Sigmoid colon (tissue), 4 donors: Measurements from ENCODE around the gene ZBTB7C.

ENCODE experiments used
- EP300 ChIP-seq, 4 donors: sonication (generic); formaldehyde crosslinking; IDR thresholded peaks; one replicate each; pipeline ENCODE4 v1.6.1; 2017; ENCODE audit warnings: antibody characterized with exemption in 4 of 4
- POLR2A ChIP-seq, 2 donors: fragments of 450-650 bp; IDR thresholded peaks; one replicate each; pipeline ENCODE4 v1.6.1; 2016; ENCODE audit warnings: antibody characterized with exemption in 2 of 2, mild to moderate bottlenecking in 2 of 2, moderate library complexity in 2 of 2
- POLR2AphosphoS5 ChIP-seq, 4 donors: sonication (generic); formaldehyde crosslinking; IDR thresholded peaks; one replicate each; pipeline ENCODE4 v1.6.1; 2017; ENCODE audit warnings: antibody characterized with exemption in 4 of 4
- TF ChIP-seq, protein P1 (sequence below), 4 experiments: fragments of 450-650 bp in 3 of 4; fragments of 200-600 bp in 1 of 4; IDR thresholded peaks; one replicate each; pipeline ENCODE4 v1.5.1; 2016 to 2019; ENCODE audit warnings: antibody characterized with exemption in 4 of 4, mild to moderate bottlenecking in 3 of 4, moderate library complexity in 2 of 4

DNA sequence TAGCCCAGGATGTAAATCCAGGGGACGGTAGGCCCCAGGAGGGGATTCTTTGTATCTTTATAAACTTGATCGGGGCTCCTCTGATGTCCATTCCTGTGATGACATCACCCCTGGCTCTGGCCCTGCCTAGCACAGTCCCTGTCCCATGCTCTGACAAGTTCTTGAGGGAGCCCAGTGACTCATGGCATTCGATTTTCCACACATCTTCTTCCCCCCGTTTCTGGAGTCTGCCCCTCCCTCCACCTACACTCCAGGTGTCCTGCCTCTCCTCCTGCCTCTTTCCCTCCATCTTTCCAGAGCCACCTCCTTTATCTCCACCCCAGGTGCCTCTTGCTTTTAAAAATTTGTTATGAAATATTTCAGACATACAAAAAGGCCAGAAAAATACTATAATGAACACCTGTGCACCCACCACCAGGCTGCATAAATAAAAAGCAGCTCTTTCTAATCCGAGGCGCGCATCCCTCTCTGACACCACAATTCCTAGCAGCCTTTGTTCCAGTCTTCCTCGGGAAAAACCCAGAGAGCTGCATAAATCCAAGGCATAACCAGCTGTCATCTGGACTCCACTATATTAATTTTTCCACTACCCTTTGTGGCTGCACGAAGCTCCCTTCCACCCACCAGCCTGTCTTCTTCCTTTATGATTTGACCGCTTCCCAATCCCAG lies 207.7 kb downstream of the ZBTB7C start:
- TF ChIP-seq, protein P1, sequence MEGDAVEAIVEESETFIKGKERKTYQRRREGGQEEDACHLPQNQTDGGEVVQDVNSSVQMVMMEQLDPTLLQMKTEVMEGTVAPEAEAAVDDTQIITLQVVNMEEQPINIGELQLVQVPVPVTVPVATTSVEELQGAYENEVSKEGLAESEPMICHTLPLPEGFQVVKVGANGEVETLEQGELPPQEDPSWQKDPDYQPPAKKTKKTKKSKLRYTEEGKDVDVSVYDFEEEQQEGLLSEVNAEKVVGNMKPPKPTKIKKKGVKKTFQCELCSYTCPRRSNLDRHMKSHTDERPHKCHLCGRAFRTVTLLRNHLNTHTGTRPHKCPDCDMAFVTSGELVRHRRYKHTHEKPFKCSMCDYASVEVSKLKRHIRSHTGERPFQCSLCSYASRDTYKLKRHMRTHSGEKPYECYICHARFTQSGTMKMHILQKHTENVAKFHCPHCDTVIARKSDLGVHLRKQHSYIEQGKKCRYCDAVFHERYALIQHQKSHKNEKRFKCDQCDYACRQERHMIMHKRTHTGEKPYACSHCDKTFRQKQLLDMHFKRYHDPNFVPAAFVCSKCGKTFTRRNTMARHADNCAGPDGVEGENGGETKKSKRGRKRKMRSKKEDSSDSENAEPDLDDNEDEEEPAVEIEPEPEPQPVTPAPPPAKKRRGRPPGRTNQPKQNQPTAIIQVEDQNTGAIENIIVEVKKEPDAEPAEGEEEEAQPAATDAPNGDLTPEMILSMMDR (IDR thresholded peaks at IDR 0.05) = no peak
- TF ChIP-seq POLR2A (IDR thresholded peaks at IDR 0.05) (no peak), EP300 (IDR thresholded peaks at IDR 0.05) (no peak), POLR2AphosphoS5 (IDR thresholded peaks at IDR 0.05) (no peak)
